ENCODE results near the gene IL9R. TPM values are rescaled to one million over a fixed set of nuclear protein-coding genes. Genes with fewer than 3 reads are reported as not detected.
"Not testable (repeated sequence)": the region's sequence is repeated elsewhere in the genome, so short reads cannot be mapped to it uniquely, and the experiment has no call there.

The IL9R gene
- total and polyA plus RNA-seq, 11 donors, result 0.16 TPM; not detected in 10

GRCh38 chrX:155998116-155998515, 620 bp downstream of the IL9R start:
- ATAC-seq (no peak), DNase-seq (no peak)
- WGBS, 4 donors, result 29 to 69% (median 43%) methylated on average over 1 of the region's 1 CpG
- H3K4me3 ChIP-seq, result no peak overlapping the region
- H3K36me3 ChIP-seq, result no peaks in the 10 kb centered on the region
- H3K27ac ChIP-seq, result no peak overlapping the region
- no peaks in the 10 kb centered on the region for H3K9me3 ChIP-seq
- no peaks in the 10 kb centered on the region for H3K4me1 ChIP-seq
- intact Hi-C loops (cut with DNase I), result no loop called here
- TF ChIP-seq, protein P1, sequence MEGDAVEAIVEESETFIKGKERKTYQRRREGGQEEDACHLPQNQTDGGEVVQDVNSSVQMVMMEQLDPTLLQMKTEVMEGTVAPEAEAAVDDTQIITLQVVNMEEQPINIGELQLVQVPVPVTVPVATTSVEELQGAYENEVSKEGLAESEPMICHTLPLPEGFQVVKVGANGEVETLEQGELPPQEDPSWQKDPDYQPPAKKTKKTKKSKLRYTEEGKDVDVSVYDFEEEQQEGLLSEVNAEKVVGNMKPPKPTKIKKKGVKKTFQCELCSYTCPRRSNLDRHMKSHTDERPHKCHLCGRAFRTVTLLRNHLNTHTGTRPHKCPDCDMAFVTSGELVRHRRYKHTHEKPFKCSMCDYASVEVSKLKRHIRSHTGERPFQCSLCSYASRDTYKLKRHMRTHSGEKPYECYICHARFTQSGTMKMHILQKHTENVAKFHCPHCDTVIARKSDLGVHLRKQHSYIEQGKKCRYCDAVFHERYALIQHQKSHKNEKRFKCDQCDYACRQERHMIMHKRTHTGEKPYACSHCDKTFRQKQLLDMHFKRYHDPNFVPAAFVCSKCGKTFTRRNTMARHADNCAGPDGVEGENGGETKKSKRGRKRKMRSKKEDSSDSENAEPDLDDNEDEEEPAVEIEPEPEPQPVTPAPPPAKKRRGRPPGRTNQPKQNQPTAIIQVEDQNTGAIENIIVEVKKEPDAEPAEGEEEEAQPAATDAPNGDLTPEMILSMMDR (IDR thresholded peaks at IDR 0.05), result no peak
- no peak for TF ChIP-seq POLR2A (IDR thresholded peaks at IDR 0.05)
- no peaks in the 10 kb centered on the region for H3K27me3 ChIP-seq

DNA sequence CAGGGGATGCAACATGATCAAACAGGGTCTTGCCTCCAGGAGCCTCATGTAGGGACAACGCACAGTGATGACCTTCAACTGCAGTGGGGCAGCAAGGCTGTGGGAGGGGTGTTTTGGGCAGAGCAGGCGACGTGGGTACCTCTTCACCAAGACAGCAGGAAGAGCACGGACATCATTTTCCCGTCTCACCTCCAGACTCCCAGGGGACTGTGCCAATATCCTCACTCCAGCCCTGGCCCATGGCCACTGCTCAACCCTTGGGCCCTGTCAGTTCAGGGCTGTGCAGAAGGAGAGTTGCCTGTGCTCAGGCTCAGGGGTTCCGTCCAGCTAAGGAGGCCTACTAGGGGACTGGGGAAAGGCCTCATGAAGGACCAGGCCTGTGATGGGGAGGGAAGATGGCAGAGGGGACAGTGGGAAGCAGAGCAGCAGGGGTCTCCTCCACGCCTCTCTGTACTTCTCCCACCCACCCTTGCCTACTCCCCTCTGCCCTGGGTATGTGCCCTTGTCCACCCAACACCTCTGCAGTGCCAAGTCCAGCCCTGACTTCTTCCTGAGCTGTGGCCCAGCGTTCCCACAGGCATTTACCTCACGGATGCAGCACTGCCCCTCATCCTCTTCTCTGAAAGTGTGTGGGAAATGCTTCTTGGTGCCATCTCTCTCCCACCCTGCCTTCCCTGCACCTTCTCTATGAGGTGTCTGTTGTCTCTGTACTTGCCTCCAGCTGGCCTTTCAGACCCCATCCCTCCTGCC, 1.4 kb downstream of the IL9R start:
- TF ChIP-seq POLR2A (IDR thresholded peaks at IDR 0.05), result no peak
- TF ChIP-seq, protein P1 (IDR thresholded peaks at IDR 0.05), result no peak
- ATAC-seq (no peak), DNase-seq (no peak)
- Histone ChIP-seq H3K4me3 (no peak overlapping the region), H3K4me1 (no peaks in the 10 kb centered on the region), H3K27me3 (no peaks in the 10 kb centered on the region), H3K36me3 (no peaks in the 10 kb centered on the region), H3K9me3 (no peaks in the 10 kb centered on the region), H3K27ac (no peak overlapping the region)
- 67 to 76% (median 72%) methylated on average over 9 of the region's 9 CpGs for WGBS, 4 donors
- intact Hi-C loops (cut with DNase I), result no loop called here

- intact Hi-C loops (cut with DNase I); H3K27me3 ChIP-seq; ATAC-seq; H3K27ac ChIP-seq; H3K9me3 ChIP-seq; H3K4me1 ChIP-seq; H3K36me3 ChIP-seq; DNase-seq; H3K4me3 ChIP-seq: not testable (repeated sequence)
- 66 to 86% (median 74%) methylated on average over 9 of the region's 9 CpGs for WGBS, 4 donors
Measured at GRCh38 chrX:155999751-156000150, 2.3 kb downstream of the IL9R start.

DNA sequence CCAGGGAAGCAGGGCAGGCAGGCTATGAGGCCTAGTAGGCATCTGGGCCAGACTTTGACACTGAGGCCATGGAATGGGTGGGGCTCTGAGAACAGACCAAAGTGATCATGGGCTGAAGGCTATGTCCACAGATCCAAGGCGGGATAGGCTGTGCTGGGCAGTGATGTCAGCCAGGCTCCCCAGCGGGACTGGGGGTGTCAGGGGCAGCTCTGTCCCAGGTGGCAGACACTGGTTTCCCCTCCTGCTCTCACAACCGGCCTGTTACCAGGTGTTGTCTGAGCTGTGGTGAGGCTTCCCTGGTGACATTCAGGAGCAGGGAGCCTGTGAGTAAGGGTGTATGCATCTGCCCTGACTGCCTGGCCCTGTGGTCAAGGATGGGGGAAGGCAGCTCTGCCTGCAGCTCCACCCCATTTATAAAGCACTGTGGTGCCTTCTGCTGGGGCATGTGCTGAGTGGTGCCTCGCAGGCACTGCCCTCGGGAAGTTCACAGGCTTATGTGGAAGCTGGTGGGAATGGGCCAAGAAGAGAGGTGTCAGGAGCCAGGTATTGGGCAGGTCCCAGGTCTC, 2.9 kb downstream of the IL9R start:
- Histone ChIP-seq H3K27ac (no peak overlapping the region), H3K27me3 (no peaks in the 10 kb centered on the region), H3K36me3 (no peaks in the 10 kb centered on the region), H3K4me3 (no peak overlapping the region), H3K4me1 (no peaks in the 10 kb centered on the region), H3K9me3 (no peaks in the 10 kb centered on the region)
- no peak for TF ChIP-seq POLR2A (IDR thresholded peaks at IDR 0.05)
- TF ChIP-seq, protein P1 (IDR thresholded peaks at IDR 0.05), result no peak
- 63 to 92% (median 75%) methylated on average over 5 of the region's 5 CpGs for WGBS, 4 donors
- DNase-seq (no peak), ATAC-seq (no peak)
- intact Hi-C loops (cut with DNase I), result no loop called here
